AG10803 (cell line): ENCODE results near the gene FAM107B.
"Not testable (repeated sequence)": the region's sequence is repeated elsewhere in the genome, so short reads cannot be mapped to it uniquely, and the experiment has no call there.

ENCODE experiments used
- DNase-seq: peaks from one replicate; pipeline ENCODE4 v3.0.0; 2010; ENCODE audit warnings: low read depth
- H3K4me3 ChIP-seq: 2 replicates; pipeline ENCODE4 v1.5.1; 2011; ENCODE audit warnings: mild to moderate bottlenecking, low read length, control low read depth
- CTCF ChIP-seq: conservative IDR thresholded peaks from 2 replicates; pipeline ENCODE4 v1.5.1; 2011; ENCODE audit warnings: mild to moderate bottlenecking, low read length, control low read depth, inconsistent platforms

The FAM107B gene

GRCh38 chr10:14774797-14775196, at the start of gene FAM107B:
Gene FAM107B, minus strand, starts transcription at chr10:14774897. Its CDS starts 234 bp downstream, at chr10:14774663.
- no peak within 1 kb of the TSS for H3K4me3 ChIP-seq
- DNase-seq: no peak
- TF ChIP-seq CTCF: no peak

GRCh38 chr10:14823966-14824365, 49.3 kb upstream of the FAM107B start:
- no peak for TF ChIP-seq CTCF
- DNase-seq: no peak
- no peak overlapping the region for H3K4me3 ChIP-seq

GRCh38 chr10:14822879-14823755, 48.4 kb upstream of the FAM107B start:
- H3K4me3 ChIP-seq: no peak overlapping the region
- peak; percentile 49 for DNase-seq
- peak; percentile 83 for TF ChIP-seq CTCF

- TF ChIP-seq CTCF: no peak
- H3K4me3 ChIP-seq: no peak overlapping the region
- DNase-seq: no peak
Observed at GRCh38 chr10:14821635-14822375, 47.1 kb upstream of the FAM107B start.

GRCh38 chr10:14820775-14821154, 46.1 kb upstream of the FAM107B start:
- no peak overlapping the region for H3K4me3 ChIP-seq
- DNase-seq: no peak
- TF ChIP-seq CTCF: no peak

GRCh38 chr10:14820010-14820774, 45.5 kb upstream of the FAM107B start:
- DNase-seq: peak; percentile 62
- no peak overlapping the region for H3K4me3 ChIP-seq
- TF ChIP-seq CTCF: no peak

GRCh38 chr10:14816717-14817116, 42.0 kb upstream of the FAM107B start:
- DNase-seq, H3K4me3 ChIP-seq: not testable (repeated sequence)
